ENCODE measurements around the gene ATF4.

Gene ATF4

DNA sequence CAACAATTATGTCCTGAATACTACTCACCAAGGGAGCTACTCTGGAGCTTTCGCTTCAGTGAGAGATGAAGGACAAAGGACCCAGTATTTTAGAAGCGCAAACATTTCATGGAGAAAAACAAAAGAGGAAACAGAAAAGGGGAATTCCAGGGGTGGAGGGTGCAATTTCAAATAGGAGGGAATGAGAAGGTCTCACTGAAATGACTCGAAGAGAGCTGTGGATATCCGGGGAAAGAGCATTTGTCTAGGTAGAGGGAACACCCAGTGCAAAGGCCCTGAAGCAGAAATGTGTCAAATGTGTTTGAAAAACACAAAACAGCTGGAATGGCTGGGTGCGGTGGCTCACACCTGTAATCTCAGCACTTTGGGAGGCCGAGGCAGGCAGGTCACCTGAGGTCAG, 9.8 kb downstream of the ATF4 start:
- DNase-seq, result no peak

DNA sequence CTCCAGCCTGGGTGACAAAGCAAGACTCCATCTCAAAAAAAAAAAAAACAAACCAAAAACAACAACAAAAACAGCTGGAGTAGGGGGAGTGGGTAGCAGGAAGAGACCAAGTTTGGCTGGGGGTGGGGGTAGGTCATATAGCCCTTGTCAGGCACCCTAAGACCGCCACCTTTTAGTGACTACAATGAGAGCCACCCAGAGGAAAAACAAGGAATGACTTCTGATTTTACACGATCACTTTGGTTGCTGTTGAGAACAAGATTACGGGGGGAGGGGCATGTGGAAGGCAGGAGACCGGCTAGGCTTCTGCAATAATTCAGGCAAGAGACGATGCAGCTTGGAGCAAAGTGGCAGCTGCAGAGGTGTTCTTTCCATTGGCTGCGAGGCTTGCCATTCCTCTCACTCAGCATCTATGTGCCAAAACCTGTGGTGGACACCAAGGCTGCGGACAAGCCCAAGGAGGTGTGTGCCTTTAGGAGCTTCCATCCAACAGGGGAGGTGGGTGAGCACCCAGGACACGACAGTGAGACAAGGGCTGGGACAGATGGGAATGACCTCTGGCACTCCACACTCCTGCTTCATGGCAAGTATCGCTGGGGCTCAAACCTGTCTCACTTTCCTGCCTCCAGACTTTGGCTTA, 10.4 kb downstream of the ATF4 start:
- DNase-seq, result no peak

DNA sequence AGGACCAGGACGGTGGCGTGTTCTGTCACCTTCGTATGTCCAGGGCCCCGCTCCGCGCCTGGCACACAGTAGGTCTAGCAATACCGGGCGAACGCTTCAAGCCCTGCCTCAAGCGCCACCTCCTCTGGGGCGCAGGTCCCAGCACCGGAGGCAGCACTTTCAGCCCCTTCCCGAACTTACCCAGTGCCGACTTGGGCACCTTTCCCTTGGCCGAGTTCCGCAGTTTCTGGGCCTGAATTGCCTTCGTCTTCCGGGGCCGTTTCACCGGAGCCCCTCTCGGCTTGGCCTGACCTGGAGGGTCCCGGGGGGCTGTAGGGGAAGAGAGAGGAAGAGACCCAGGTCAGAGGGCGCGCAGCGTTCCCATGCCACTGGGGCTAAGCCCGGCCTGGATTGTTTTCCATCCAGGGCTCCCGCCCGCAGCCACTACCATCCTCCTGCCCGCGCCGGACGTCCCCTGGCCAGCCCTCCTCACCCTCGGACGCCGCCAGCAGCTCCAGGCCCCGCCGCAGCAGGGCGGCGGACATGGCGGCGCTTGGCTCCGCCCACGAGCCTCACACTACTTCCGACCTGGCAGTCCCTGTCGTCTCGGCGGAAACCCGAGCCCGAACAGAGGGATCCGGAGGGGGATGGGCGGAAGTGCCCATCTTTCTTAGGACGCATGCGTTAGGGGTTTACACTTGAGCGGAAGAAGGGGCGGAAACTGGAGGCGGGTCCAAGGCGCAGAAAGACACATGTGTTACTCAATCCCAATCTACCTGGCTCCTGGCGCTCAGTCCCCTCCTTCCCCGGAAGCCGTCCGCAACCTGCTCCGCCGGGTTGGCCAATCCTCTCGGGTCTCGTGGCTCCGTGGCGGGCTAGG, 12.1 kb downstream of the ATF4 start, which contains the start of gene RPS19BP1:
Gene RPS19BP1, minus strand, starts transcription at position 534 of the 859 bp plus-strand sequence. Its CDS starts 10 bp downstream, at position 524.
- peak; percentile 93 to 98 (median 96) for DNase-seq

DNA sequence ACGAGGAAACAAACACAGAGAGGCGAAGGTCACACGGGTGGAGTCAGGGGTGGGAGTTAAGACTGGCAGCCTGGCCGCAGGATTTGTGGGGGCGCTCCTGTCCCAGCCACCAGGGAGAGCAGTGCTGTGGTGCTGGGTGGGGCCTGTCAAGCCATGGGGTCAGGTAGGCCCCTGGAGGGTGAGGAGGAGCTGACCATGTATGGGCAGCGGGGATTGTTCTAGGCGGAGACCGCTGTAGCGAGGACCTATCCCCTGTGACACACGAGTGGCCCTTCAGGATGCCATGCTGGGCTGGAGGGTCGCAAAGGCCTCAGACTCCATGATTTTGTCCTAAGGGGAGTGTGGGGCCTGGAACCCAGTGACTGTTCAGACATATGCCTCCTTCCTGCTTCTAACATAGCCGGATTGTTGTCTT, 13.7 kb downstream of the ATF4 start:
- DNase-seq, result no peak

DNA sequence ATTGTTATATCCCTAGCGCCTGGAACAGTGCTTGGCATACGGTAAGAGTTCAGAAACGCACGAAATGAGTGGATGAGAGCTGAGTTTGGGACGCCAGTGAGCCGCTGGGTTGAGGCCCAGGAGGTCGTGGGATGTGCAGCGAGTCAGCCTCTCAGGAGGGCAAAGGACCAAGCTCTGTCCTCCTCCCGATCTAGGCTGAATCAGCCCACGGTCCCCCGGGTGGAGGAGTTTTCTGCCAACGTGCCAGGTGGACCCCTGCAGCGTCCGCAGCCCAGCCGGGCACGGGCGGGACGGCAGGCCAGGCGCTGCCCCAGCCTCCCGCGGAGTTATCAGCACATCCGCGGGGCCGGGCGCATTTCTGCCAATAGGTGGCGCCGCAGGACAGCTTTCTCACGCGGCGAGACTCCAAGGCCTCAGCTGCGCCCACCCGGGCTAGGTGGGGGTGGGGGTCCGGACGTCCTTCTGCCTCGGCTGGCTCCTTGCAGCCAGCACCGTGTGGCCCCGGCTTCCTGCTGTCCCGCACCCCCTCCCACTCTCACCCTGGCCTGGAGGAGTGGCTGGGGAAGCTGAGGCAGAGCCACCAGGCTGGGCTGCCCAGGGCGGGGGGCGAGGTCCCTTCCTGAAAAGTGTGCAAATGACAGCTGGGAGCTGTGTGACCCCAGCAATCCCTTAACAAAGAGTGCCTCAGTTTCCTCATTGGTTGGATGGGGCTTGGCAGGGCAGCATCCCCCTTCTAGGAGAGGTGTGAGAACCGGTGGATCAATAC, 14.4 kb downstream of the ATF4 start:
- peak; percentile 59 to 81 (median 76) for DNase-seq

DNA sequence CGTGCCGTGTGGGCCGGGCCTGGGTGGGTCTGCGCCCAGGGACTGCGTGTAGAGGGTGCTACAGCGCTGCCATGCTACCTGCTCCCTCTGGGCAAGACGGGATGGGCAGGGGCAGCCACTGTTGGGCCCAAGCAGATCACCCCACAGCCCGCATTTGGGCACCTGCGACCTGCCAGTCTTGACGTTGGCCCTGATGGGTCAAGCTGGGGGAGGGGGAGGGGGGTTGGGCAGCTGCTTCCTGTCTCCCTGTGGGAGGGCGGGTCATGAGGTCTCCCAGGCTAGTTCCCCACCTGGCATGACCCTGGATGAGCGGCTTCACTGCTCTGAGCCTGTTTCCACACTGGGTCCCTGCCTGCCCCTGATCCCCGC, 15.0 kb downstream of the ATF4 start:
- DNase-seq, result no peak

DNA sequence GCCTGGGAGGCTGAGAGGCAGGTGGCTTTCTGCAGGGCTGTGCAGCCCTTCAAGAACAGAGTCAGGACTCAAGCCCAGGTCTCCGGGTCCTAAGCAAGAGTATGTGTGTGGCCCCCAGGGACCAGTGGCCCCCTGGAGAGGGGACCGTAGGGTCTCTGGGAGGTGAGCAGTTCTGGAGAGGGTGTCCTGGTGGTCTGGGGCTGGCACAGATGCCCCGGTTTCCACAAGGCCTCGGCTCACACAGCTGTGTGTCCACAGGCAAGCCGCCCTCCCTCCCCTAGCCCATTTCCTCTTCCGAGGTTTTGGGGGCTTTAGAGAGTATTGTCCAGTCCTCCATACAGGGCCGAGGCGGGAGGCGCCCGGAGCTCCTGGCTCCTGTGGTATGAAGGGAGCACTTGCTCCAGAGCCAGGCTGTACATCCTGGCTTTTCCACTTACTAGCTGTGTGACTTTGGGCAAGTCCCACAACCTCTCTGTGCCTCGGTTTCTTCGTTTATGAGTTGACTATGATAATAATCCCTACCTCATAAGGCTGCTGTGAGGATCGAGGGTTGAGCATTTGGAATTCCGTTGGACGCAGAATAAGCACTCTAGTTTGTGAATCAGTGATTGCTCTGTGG, 15.6 kb downstream of the ATF4 start:
- no peak for DNase-seq

DNA sequence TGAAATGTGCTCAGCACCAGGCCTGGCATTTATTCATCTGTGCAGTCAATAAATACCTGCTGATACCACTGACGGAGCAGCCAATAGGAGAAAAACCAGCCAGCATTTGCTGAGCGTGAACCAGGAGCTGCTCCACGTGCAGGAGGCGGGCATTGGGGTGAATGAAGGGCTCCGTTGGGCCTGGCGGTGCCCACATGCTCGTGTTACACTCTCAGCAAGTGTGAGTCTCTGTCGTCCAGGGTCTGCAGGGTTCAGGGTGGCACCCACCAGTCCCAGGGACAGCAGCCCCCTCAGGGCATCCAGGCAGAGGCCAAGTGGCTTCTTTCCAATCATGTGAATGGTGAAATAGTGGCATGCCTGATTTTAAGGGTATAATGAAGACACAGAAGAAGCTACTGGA, 16.3 kb downstream of the ATF4 start:
- no peak for DNase-seq

DNA sequence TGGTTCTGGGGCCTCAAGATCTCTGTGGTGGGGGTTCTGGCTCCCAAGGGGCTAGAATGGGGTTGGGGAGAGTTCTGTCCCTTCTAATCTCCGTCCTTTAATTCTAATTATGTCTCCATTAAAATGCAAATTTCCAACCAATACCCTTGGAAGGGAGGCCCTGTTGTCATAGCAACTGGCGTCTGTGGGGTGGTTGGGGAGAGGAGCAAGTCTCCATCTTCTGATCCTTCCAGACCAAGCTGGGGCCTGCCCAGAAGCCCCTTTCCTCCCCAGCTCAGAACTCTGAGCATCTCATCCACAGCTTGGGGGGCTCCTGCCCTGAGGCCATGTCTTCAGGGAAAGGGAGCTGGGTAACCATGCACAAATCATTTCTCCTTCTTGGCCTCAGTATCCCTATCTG, 17.6 kb downstream of the ATF4 start:
- DNase-seq, result no peak

DNA sequence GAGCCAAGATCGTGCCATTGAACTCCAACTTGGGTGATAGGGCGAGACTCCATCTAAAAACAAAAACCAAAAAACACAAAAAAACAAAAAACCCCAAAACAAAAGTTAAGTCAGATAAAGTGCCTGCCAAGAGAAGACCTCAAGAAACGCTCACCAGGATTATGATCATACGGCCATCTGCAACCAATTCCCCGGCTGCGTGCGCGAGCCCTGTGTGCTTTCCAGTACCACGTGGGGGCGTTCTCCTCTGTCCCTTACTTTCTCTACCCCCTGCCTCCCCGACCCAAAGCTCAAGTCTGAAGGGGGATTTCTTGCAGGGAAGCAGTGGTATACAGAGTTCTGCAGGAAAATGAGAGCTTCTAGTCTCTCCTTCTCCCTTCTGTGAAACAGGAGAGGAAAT, 22.7 kb downstream of the ATF4 start:
- DNase-seq, result no peak

DNA sequence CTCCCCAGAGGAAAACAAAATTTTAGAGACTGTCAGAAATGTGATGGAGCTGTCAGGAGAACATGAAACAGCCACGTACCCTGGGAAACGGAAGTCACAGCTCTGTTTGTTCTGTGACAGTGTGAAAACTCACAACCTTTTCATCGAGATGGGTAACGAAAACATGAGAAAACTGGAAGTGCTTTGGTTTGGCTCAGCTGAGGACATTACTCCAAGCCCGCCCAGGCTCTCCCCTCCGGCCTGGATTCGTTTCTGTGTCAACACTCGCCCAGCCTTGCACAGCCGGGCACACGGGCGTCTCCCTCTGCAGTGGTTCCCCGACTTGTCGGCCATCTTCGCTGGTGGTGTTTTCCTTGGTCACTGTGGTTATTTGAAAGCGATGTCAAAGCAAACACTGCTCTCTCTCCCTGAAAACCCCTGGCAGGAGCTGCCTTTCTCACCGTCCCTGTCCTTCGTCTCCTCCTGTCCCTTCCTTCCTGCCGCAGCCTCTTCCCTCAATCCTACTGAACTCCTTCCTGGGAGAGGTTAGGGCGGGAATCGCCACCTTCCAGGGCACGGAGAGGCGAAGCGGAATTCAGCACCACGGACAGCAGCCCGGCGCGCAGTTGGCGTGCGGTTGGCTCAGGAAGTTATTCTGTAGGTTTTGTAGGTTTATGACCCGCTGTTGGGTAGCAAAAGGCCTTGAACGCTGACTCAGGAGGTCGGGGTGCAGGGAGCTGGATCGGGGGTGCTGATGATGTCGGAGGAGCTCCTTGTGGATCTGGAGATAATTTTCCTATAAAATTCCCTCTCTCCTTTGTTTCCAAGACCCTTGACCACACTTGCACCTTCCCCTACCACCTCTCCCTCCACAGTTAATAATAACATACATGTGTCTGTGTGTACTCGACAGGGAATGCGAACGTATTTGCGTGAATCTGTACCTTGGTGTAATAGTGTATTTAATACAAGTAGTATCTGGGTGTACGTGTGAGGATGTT, 25.3 kb downstream of the ATF4 start:
- peak; percentile 31 to 50 (median 42) for DNase-seq

DNA sequence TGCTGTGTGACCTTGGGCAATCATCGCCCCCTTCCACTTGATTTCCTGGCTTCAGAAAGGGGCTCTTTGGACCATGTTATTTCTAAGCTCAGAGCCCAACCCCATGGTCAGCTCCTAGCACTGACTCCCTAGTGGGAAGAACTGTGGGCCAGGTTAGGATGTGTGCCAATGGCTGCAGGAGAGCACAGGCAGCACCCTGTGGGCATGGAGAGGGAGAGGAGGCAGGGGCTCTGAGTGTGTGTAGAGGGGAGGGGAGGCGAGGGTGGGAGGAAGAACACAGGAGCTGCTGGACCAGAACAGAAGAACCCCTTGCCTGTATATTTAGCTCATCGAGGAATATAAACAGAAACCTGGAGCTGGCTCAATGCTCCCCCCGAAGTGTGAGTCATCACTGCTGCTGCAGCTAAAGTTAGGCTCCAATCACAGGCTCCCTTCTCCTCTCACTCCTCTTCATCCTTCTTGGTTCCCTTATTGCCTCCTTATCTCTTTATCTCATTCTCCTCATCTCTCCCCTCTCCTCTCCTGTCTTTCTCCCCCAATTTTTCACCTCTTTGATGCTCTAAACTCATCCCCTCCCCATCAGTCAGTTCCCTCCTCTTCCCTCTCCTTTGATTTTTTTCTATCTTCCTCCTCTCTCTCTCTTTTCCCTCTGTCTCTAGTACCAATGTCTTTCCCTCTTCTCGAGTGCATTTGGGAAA, 26.7 kb downstream of the ATF4 start:
- no peak for DNase-seq

DNA sequence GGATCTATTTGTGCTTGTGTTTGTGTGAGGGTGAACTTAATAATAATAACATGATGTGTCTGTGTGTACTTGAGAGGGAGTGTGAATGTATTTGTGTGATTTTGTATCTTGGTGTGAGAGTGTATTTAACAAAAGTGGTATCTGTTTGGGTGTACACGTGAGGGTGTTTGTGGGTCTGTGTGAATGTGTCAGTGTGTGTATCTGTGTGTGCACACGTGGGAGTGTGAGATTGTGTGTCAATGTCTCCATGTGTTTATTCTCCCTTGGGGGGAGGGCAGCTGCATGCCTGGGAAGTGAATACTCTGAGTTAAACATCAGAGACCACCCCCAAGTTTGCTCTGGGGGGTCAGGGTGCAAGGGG, 27.2 kb downstream of the ATF4 start:
- DNase-seq, result no peak

DNA sequence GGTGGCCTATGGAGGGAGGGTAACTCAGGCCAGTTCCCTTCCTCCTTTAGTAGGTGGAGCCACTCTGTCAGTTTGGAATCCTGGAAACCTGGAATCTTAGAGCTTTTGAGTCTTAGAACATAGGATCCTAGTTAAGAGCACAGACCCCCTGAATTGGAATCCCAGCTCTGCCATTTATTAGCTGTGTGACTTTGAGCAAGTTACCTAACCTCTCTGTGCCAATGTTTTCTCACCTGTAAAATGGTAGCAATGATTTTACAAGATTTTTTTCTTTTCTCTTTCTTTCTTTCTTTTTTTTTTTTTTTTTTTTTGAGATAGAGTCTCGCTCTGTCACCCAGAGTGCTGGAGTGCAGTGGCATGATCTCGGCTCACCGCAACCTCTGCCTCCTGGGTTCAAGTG, 33.1 kb downstream of the ATF4 start:
- DNase-seq, result no peak

DNA sequence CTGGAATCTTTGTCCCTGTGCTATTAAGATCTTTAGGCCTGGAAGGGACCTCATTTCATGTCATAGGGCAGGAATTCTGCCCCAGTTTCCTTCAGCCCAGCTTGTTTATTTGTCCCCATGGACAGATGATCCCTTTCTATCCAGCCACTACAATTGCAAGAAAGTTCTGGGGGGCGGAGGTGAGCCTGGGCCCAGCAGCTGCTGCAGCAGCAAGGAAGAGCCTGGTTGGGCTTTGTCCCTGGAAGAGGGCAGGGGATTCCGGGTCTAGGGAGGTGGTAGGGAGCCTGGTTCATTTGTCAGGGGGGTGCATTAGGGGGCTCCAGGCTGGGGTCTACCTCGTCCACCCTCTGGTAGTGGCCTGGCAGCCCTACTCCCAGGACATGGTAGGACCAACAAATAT, 33.8 kb downstream of the ATF4 start:
- DNase-seq, result no peak

DNA sequence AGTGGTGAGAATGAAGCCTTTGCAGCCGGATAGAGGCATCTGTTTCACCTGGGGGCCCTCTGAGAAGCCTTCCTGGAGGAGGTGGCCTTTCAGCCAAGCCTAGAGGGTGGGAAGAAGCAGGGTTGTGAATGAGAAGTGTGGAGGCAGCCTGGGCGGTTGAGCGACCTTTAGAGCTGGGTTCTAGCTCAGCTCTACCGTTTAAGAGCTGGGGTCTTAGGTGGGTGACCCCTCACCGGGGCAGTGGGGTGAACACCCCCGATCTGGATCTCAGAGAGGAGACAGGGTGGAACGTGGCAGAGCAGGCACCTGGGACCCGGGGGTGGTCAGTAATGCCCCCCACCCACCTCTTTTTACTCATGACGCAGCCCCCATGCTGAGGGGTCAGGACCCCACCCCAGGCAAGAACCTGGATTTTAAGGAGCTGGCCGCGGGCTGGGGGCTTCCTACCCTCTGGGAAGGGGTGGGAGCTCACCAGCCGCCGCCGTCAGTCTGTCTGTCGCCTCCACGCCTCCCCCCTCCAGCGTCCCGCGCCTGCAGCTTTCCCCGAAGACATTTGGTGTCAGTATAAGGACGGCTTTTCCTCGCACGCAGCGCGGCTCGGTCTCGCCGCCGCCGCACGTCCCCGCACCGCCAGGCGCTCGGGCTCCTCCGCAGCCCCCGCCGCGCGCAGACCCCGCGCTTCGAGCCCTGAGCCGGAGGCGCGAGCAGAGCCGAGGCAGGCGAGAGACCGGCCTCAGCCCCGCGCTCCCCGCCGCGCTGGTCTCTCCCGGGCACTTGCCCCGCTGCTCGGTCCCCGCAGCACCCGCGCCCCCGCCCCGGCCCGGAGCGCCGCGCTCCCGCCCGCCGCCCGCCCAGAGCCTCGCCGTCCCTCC, 36.8 kb downstream of the ATF4 start:
- DNase-seq, result no peak

DNA sequence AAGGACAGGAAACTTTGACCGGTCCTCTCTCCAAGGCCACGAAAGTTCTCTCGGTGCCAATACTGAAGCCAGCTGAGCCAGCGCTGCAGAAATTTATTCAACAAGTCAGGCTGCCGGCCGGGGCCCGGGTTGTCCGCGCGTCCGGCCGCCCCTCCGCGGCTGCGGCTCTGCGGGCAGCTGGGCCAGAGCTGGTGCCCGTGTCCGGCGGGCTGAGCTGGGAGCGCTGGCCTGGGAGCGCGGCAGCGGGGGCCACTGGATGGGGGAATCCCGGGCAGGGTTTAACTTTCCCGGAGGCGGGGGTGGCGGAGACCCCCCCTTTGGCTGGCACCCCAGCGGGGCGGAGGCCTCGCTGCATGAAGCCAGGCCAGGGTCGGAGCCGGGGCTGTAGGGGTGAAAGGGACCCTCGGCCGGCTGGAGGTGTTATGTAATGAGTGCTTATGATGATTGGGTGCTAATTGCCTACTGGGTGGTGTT, 37.9 kb downstream of the ATF4 start:
- no peak for DNase-seq

DNA sequence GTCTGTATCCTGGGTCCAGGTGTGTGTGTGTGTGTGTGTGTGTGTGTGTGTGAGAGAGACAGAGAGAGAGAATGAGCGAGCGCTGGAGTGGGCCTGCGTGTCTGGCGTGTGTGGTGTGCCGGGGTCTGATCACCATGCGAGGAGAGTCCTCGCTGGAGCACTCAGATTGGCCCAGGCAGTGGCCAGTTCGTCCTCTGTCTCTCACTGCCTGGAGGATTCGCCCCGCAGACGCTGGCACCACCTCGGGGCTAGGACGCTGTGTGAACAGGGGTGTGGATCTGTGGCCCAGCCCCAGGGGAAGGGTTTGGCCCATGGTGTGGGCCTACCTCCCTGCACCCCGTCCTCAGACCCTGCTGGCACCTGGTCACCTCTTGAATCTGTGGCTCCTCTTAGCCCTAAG, 38.6 kb downstream of the ATF4 start:
- no peak for DNase-seq

DNA sequence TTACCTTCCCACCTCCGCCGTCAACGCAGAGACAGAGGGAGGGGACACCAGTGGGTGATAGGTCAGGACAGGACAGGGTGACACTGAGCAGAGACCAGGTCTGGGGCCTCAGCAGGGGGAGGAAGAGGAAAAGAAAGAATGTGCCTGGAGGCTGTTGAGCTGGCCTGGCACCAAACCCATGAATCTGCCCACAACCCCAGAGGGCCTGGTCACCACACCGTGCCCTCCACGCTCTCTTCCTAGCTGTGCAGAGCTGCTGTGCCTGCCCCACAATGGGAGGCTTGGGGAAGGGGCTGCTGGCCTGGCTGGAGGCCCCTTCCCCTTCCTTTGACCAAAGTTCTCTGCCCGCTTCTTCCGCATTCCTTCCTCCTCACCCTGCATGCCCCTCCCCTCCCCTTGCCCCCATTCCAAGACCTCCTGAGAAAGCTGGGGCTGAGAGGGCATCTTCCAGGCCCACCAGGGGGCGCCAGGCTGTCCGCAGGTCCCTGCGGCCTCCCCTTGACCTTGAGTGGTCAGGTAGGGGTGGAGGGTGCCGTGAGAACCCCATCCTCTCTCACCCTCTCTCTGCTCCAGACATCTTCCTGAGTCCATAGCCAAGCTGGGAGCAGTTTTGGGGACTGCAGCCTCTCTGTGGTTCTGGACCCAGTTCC, 39.2 kb downstream of the ATF4 start:
- no peak for DNase-seq

DNA sequence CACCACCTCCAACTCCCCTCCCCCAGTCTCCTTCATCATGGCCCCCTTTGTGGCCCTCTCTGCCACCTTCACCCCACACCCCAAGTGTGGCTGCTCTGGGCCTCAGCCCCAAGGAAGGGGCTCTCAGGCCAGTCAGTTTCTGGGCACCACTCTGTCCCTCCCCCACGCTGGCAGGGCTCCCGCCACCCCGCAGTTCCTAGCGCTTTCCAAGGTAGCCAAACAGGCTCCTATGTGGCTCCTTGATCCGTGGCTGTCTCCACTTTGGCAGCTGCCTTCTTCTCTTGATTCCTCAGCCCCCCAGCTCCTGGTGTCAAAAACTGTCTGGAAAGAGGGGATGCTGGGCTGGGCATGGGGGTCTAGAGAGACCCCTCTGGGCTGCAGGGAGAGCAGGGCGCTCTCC, 39.8 kb downstream of the ATF4 start:
- DNase-seq, result no peak
